ENCODE data around the gene CSNK1D.

CSNK1D gene

GRCh38 chr17:82281502-82282238, 8.2 kb upstream of the CSNK1D start:
- DNase-seq (ENCODE audit: low read depth, low spot score): no peak
- H3K4me3 ChIP-seq (ENCODE audit: low read length): no peak overlapping the region

- peak; percentile 55 for DNase-seq (ENCODE audit: low read depth, low spot score)
- H3K4me3 ChIP-seq (ENCODE audit: low read length): no peak overlapping the region
Measured at GRCh38 chr17:82281076-82281475, 7.6 kb upstream of the CSNK1D start.

DNA sequence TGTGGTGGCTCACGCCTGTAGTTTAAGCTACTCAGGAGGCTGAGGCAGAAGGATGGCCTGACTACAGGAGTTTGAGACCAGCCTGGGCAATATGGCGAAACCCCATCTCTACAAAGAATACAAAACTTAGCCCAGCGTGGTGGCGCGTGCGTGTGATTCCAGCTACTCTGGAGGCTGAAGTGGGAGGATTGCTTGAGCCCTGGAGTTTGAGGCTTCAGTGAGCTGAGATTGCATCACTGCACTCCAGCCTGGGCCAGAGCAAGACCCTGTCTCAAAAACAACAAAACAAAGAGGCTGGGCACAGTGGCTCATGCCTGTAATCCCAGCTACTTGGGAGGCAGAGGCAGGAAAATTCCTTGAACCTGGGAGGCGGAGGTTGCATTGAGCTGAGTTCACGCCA, 7.0 kb upstream of the CSNK1D start:
- no peak overlapping the region for H3K4me3 ChIP-seq (ENCODE audit: low read length)
- DNase-seq (ENCODE audit: low read depth, low spot score): no peak

DNA sequence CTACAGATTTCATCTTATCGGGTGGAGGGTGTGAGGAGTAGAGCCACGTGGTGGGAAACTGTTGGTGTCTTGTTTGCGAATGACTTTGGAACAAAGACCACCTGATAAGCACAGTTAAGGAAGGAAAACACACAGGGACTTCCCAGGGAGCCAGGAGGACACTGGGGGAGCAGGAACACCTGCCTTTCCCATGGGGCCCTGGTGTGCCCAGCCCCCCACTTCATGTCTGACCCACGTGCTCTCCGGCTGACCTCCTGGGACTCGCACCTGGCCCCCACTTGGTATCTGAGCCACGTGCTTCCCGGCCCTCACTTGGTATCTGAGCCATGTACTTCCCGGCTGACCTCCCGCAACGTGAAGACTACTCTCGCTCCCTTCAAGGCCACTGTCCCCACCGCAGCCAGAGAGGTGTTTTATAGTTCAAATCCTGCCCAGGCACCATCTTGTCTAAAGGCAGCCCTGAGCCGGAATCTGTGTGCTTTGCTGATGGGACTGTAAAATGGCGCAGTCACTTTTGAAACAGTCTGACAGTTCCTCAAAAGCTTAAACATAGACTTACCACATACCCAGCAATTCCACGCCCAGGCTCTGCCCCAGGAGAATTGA, 5.4 kb upstream of the CSNK1D start:
- no peak overlapping the region for H3K4me3 ChIP-seq (ENCODE audit: low read length)
- DNase-seq (ENCODE audit: low read depth, low spot score): no peak

GRCh38 chr17:82278308-82278707, 4.8 kb upstream of the CSNK1D start:
- no peak for DNase-seq (ENCODE audit: low read depth, low spot score)
- no peak overlapping the region for H3K4me3 ChIP-seq (ENCODE audit: low read length)

GRCh38 chr17:82277851-82278250, 4.4 kb upstream of the CSNK1D start:
- no peak overlapping the region for H3K4me3 ChIP-seq (ENCODE audit: low read length)
- no peak for DNase-seq (ENCODE audit: low read depth, low spot score)

- no peak overlapping the region for H3K4me3 ChIP-seq (ENCODE audit: low read length)
- no peak for DNase-seq (ENCODE audit: low read depth, low spot score)
Measured at GRCh38 chr17:82276938-82277337, 3.4 kb upstream of the CSNK1D start.

DNA sequence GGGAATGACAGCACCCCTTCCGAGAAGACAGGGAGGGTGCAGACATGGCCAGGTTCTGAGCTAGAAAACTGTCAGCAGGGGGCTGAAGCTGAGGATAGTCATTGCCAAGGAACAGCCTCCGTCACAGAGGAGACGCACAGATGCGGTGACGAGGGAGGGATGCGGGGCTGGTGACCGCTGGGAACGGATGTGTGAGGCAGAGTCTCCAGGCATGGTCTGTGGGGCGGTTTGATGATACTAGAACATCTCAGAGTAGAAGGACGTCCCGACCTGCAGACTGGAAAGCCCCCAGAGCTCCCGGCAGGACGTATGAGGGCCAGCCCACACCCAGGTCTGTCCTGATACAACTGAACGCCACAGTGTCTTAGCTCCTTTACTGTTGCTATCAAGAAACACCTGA, 1.8 kb upstream of the CSNK1D start:
- H3K4me3 ChIP-seq (ENCODE audit: low read length): no peak overlapping the region

GRCh38 chr17:82274134-82275020, 877 bp upstream of the CSNK1D start:
- DNase-seq (ENCODE audit: low read depth, low spot score): no peak
- no peak overlapping the region for H3K4me3 ChIP-seq (ENCODE audit: low read length)

More for the DNA sequence above, 1.8 kb upstream of the CSNK1D start:
- no peak for DNase-seq (ENCODE audit: low read depth, low spot score)

GRCh38 chr17:82272495-82273326, 789 bp downstream of the CSNK1D start:
- no peak for DNase-seq (ENCODE audit: low read depth, low spot score)
- H3K4me3 ChIP-seq (ENCODE audit: low read length): peak overlapping the region; percentile 64

- DNase-seq (ENCODE audit: low read depth, low spot score): no peak
- H3K4me3 ChIP-seq (ENCODE audit: low read length): no peak overlapping the region
Measured at GRCh38 chr17:82271401-82271800, 2.1 kb downstream of the CSNK1D start.

GRCh38 chr17:82270651-82271050, 2.8 kb downstream of the CSNK1D start:
- H3K4me3 ChIP-seq (ENCODE audit: low read length): no peak overlapping the region
- DNase-seq (ENCODE audit: low read depth, low spot score): no peak

DNA sequence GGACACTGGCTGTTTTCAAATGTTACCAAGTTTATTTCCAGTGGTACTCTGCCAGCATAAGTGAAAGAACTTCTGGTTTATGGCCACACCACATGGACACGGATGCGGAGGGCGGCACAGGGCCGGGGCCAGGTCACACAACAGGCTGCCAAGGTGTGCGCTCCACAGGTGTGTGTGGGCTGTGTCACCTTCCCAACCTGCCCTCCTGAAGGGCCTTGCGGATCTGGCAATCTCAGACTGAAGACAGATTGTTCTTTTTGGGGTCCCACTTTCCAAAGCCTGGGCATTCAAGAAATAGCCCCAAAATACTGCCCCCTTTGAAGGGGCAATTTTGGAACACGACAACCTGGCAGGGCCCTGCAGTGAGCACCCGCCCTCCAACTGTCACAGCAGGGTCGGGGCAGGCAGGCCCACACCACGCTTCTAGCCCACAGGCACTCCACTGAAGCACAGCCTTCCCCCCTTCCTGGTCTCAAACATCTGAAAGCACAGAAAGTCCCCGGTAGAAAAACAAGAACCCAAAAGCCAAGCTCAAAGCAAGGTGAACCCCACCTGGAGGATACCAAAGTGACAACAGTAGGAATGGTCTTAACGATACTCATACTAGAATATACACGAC, 3.5 kb downstream of the CSNK1D start:
- no peak overlapping the region for H3K4me3 ChIP-seq (ENCODE audit: low read length)

GRCh38 chr17:82269138-82269881, 4.2 kb downstream of the CSNK1D start:
- no peak for DNase-seq (ENCODE audit: low read depth, low spot score)
- no peak overlapping the region for H3K4me3 ChIP-seq (ENCODE audit: low read length)

More for the DNA sequence above, 3.5 kb downstream of the CSNK1D start:
- DNase-seq (ENCODE audit: low read depth, low spot score): no peak

DNA sequence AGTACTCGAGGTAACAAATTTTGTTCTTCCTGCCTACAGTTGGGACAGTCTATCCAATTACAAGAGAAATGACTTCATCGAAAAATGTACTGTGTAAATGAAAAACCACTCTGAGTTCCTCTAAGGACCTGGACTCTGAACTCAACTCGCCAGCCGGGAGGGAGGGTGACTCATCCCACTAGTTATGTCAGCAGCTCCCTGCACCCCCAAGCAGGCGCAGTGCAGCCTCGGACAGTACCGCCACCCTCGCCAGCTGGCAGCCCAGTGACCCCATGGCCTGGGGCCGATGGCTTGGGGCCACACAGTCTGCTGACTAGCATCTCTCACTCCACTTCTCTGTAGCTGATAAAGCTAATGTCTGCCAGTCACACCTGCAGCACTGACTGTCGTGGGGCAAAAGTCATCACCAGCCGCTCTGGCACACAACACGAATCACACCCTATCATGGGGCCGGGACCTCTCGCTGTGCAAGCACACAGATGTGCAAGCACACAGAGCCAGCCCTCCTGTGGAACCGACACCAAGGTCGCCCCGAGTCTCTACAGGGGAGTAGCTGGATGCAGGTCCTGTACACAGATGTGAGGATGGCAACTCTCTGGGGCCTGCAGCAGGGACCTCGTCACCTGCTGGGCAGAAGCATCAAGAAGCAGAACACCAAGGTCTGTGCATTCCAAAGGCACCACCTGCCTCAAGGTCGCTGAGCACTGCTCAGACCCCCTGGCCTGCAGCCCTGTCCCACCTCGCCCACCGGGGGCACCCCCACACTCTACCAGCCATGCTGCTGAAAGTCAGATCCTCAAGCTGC, 5.7 kb downstream of the CSNK1D start:
- no peak for DNase-seq (ENCODE audit: low read depth, low spot score)
- H3K4me3 ChIP-seq (ENCODE audit: low read length): no peak overlapping the region

GRCh38 chr17:82266142-82266541, 7.4 kb downstream of the CSNK1D start:
- no peak overlapping the region for H3K4me3 ChIP-seq (ENCODE audit: low read length)
- DNase-seq (ENCODE audit: low read depth, low spot score): no peak

- H3K4me3 ChIP-seq (ENCODE audit: low read length): no peak overlapping the region
- DNase-seq (ENCODE audit: low read depth, low spot score): no peak
Measured at GRCh38 chr17:82263641-82264040, 9.9 kb downstream of the CSNK1D start.
